ENCODE measurements around the gene ZNF212.

ZNF212 gene

GRCh38 chr7:149289856-149290255 lies 50.4 kb downstream of the ZNF212 start:
- no peak for DNase-seq

- DNase-seq, result no peak
Measured at GRCh38 chr7:149291036-149291780, 51.8 kb downstream of the ZNF212 start.

GRCh38 chr7:149291781-149292461 lies 52.5 kb downstream of the ZNF212 start:
- no peak for DNase-seq

- no peak for DNase-seq
Measured at GRCh38 chr7:149292462-149292823, 53.0 kb downstream of the ZNF212 start.

GRCh38 chr7:149293338-149293737 lies 53.9 kb downstream of the ZNF212 start:
- DNase-seq, result no peak

- DNase-seq, result no peak
Measured at GRCh38 chr7:149293946-149294633, 54.6 kb downstream of the ZNF212 start.

GRCh38 chr7:149294634-149295480 lies 55.4 kb downstream of the ZNF212 start:
- no peak for DNase-seq

- no peak for DNase-seq
Measured at GRCh38 chr7:149295481-149295850, 56.0 kb downstream of the ZNF212 start.

GRCh38 chr7:149296368-149296767 lies 56.9 kb downstream of the ZNF212 start:
- no peak for DNase-seq

- no peak for DNase-seq
Measured at GRCh38 chr7:149297034-149297755, 57.7 kb downstream of the ZNF212 start.

GRCh38 chr7:149300620-149301285 lies 61.3 kb downstream of the ZNF212 start:
- DNase-seq, result no peak

- no peak for DNase-seq
Measured at GRCh38 chr7:149302222-149302621, 62.8 kb downstream of the ZNF212 start.

- no peak for DNase-seq
Measured at GRCh38 chr7:149302865-149303264, 63.4 kb downstream of the ZNF212 start.

GRCh38 chr7:149304006-149304405 lies 64.6 kb downstream of the ZNF212 start:
- DNase-seq, result no peak
